Esophagus muscularis mucosa (tissue), 4 donors: ENCODE results near the gene POGLUT2. TPM values are rescaled to one million over a fixed set of nuclear protein-coding genes. Genes with fewer than 3 reads are reported as not detected.

Experiments used
- DNase-seq: peaks from one replicate; pipeline ENCODE4 v3.0.0-alpha.2; 2017; ENCODE audit errors: extremely low spot score
- H3K27ac ChIP-seq, 4 donors: fragments of 200-600 bp; sonication (generic); replicated peaks in 1 of 4; 1 replicate in 3 of 4; 2 replicates in 1 of 4; pipeline ENCODE4 v1.5.1; 2016 to 2019; ENCODE audit warnings: mild to moderate bottlenecking in 1 of 4
- H3K27me3 ChIP-seq, 4 donors: fragments of 200-600 bp; sonication (generic); one replicate each; pipeline versions ENCODE4 v1.5.1 to v1.6.0; 2016 to 2019
- H3K36me3 ChIP-seq, 4 donors: fragments of 200-600 bp; sonication (generic); one replicate each; pipeline ENCODE4 v1.5.1; 2016 to 2019
- H3K4me1 ChIP-seq, 4 donors: fragments of 200-600 bp; sonication (generic); one replicate each; pipeline ENCODE4 v1.5.1; 2016 to 2019
- H3K4me3 ChIP-seq, 4 donors: fragments of 200-600 bp; sonication (generic); 1 replicate in 2 of 4; 2 replicates in 2 of 4; pipeline ENCODE4 v1.5.1; 2016 to 2019; ENCODE audit warnings: mild to moderate bottlenecking in 4 of 4, moderate library complexity in 1 of 4
- H3K9me3 ChIP-seq, 4 donors: fragments of 200-600 bp; sonication (generic); 1 replicate in 3 of 4; 2 replicates in 1 of 4; pipeline ENCODE4 v1.5.1; 2016 to 2019
- CTCF ChIP-seq, 3 experiments: fragments of 200-600 bp in 2 of 3; fragments of 450-650 bp in 1 of 3; sonication (generic) in 2 of 3; IDR thresholded peaks; one replicate each; pipeline ENCODE4 v1.5.1; 2017 to 2019; ENCODE audit warnings: antibody characterized with exemption in 3 of 3, mild to moderate bottlenecking in 2 of 3, moderate library complexity in 1 of 3
- EP300 ChIP-seq: sonication (generic); formaldehyde crosslinking; IDR thresholded peaks from one replicate; pipeline ENCODE4 v1.6.1; 2017; ENCODE audit warnings: antibody characterized with exemption
- POLR2A ChIP-seq: fragments of 450-650 bp; IDR thresholded peaks from one replicate; pipeline ENCODE4 v1.6.1; 2017; ENCODE audit warnings: antibody characterized with exemption, moderate library complexity, mild to moderate bottlenecking, low read depth
- POLR2AphosphoS5 ChIP-seq, 2 donors: sonication (generic); formaldehyde crosslinking; IDR thresholded peaks; one replicate each; pipeline ENCODE4 v1.6.1; 2017; ENCODE audit warnings: antibody characterized with exemption in 2 of 2
- WGBS: methylation state at CpG from one replicate; pipeline ENCODE4 v1.1.5; 2018; 5-methylcytosine and 5-hydroxymethylcytosine counted together
- intact Hi-C: fragments of 100-400 bp; cut with DNase I; formaldehyde crosslinking; loops from one replicate; pipeline ENCODE4 v1.15.1; 2023
- total RNA-seq, 4 donors: library from RNA; depleted of rRNA; stranded (reverse); fragments of >200 nt; gene quantifications; one replicate each; pipeline versions ENCODE4 v1.1.0 to v1.2.1, GENCODE V29; 2016

Gene POGLUT2
- total RNA-seq, 4 donors from 2014 or later: 4.8 to 7.5 (median 6.3) TPM

DNA sequence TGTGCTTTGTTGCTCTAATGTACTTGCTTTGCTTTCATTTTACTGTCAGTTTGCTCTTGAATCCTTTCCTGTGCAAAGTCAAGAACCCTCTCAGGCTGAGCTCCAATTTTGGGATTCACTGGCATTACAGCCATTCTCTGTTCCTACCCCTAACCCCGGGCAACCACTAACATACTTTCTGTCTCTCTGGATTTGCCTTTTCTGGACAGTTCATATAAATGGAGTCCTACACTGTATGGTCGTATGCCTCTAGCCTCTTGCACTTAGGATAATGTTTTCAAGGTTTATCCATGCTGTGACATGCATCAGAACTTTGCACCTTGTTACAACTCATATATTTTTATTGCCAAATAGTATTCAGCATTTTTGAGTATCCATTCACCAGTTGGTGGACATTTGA, 22.5 kb downstream of the POGLUT2 start:
- Histone ChIP-seq H3K36me3 (no peaks in the 10 kb centered on the region), H3K27ac (no peak overlapping the region), H3K4me1 (peaks cover 11 to 21% (median 14%) of the 10 kb centered on the region in 4 donors), H3K27me3 (no peaks in the 10 kb centered on the region), H3K9me3 (no peaks in the 10 kb centered on the region), H3K4me3 (no peak overlapping the region)
- no peak for TF ChIP-seq POLR2AphosphoS5 (IDR thresholded peaks at IDR 0.05)
- peak; percentile 64 for DNase-seq
- intact Hi-C loops: no loop called here
- WGBS: 88% methylated on average over 2 of the region's 2 CpGs

GRCh38 chr13:102774591-102775520, 23.9 kb downstream of the POGLUT2 start:
- DNase-seq: peak; percentile 39
- WGBS: 87% methylated on average over 14 of the region's 14 CpGs
- H3K27me3 ChIP-seq: no peaks in the 10 kb centered on the region

GRCh38 chr13:102774214-102774568, 24.6 kb downstream of the POGLUT2 start:
- intact Hi-C loops: loop anchor here (2.0 to 5.0 kb wide), 2 partner anchors 27 to 73 kb away; partner anchors contain the start of gene ERCC5
- Histone ChIP-seq H3K27me3 (no peaks in the 10 kb centered on the region), H3K27ac (peak overlapping the region; percentile 82 to 91 (median 85)), H3K9me3 (no peaks in the 10 kb centered on the region), H3K36me3 (no peaks in the 10 kb centered on the region), H3K4me3 (peak overlapping the region; percentile 75 to 91 (median 86)), H3K4me1 (peaks cover 11 to 21% (median 14%) of the 10 kb centered on the region in 4 donors)
- no peak for DNase-seq
- TF ChIP-seq EP300 (no peak), POLR2A (no peak), POLR2AphosphoS5 (IDR thresholded peaks at IDR 0.05) (no peak), CTCF (IDR thresholded peaks at IDR 0.05) (no peak)
- WGBS: 77% methylated on average over 27 of the region's 27 CpGs

More at GRCh38 chr13:102774591-102775520, 23.9 kb downstream of the POGLUT2 start:
- Histone ChIP-seq H3K4me1 (peaks cover 11 to 21% (median 14%) of the 10 kb centered on the region in 4 donors), H3K9me3 (no peaks in the 10 kb centered on the region), H3K36me3 (no peaks in the 10 kb centered on the region), H3K27ac (no peak overlapping the region), H3K4me3 (no peak overlapping the region)
- no peak for TF ChIP-seq POLR2A
- TF ChIP-seq EP300: no peak
- no peak for TF ChIP-seq CTCF (IDR thresholded peaks at IDR 0.05)
- TF ChIP-seq POLR2AphosphoS5 (IDR thresholded peaks at IDR 0.05): no peak
- intact Hi-C loops: loop anchor here (2.0 to 5.0 kb wide), 2 partner anchors 26 to 72 kb away; partner anchors contain the start of gene ERCC5

DNA sequence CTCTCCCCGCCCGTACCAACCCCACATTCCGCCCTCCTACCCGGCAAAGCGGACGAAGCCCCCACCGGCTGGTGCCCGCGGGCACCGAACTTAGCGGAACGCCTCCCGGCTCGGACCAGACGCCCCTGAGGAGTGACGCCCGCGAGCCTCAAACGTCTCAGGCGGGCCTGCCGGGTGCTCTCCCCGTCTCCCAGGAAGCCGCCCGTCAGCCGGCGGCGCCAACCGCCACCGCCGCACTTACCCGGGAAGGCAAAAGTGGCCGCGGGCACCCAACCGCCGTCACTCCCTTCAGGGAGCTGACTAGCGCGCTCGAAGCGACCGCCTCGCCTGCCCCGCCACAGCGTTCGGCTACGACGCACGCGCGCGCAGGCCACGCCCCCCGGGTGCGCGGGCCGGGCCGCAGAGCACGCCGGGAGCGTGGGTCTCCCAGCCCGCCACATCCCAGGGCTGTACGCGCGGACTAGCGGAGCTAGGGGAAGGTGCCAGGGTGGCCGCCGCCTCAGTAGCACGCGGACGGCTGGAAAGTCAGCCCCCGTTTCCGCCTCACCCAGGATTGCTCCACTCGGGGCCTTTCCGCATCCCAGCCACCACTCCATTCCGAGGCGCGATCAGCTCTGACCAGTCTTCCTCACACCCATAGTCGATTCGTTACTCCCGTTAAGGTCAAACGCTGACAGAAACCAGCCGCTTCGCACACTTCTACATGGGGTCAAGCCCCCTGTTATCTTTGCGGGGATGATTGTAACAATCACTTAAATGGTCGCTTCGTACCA, 25.1 kb downstream of the POGLUT2 start, which contains the start of gene TEX30:
TEX30 (minus strand) TSS at position 346 of the 773 bp plus-strand sequence. CDS start 3,760 bp downstream, outside the sequence.
- peak; percentile 92 for DNase-seq
- Histone ChIP-seq H3K4me3 (peak within 1 kb of the TSS; percentile 75 to 91 (median 86)), H3K4me1 (peaks cover 11 to 21% (median 14%) of the 10 kb centered on the region in 4 donors), H3K36me3 (no peaks in the 10 kb centered on the region), H3K27ac (peak within 1 kb of the TSS; percentile 82 to 91 (median 85)), H3K27me3 (no peaks in the 10 kb centered on the region), H3K9me3 (no peaks in the 10 kb centered on the region)
- peak in 2 of 3 experiments; percentile 25 to 27 for TF ChIP-seq CTCF (IDR thresholded peaks at IDR 0.05)
- peak; percentile 86 to 89 for TF ChIP-seq POLR2AphosphoS5 (IDR thresholded peaks at IDR 0.05)
- TF ChIP-seq POLR2A: peak; percentile 57
- TF ChIP-seq EP300: no peak
- WGBS: 27% methylated on average over 6 of the region's 85 CpGs
- intact Hi-C loops: loop anchor here (2.0 to 5.0 kb wide), 3 partner anchors 27 to 175 kb away; partner anchors contain the start of gene ERCC5
